Measurements from ENCODE around the gene KCNMB4. TPM values are rescaled to one million over a fixed set of nuclear protein-coding genes. Genes with fewer than 3 reads are reported as not detected.

Gene KCNMB4
- total RNA-seq, 1 donor from 2014 or later = 32.0 TPM

Small RNAs within 50 kb of the gene (small RNA-seq; reads per million reads assigned to genes)
- not detected for gene RNU4-65P (ENCODE audit: low replicate concordance)

Other genes with a start within 250 kb of the KCNMB4 start
- 168 TPM for gene CNOT2, start 122.9 kb upstream of the KCNMB4 start, total RNA-seq

Measured in temporal lobe (tissue), 2 donors.